GM21825 (cell line): ENCODE results near the gene TEX47.

ENCODE experiments used
- ATAC-seq: cut with Tn5 transposase; IDR thresholded peaks from one replicate; pipeline ENCODE4 v1.9.1; 2021; ENCODE audit warnings: mild to moderate bottlenecking, moderate library complexity; ENCODE audit not compliant: unreplicated experiment

TEX47 gene

GRCh38 chr7:88795553-88795952, at the start of gene TEX47:
TEX47 (minus strand) TSS chr7:88795737; CDS start chr7:88794942, 795 bp downstream.
- ATAC-seq = no peak

GRCh38 chr7:88845091-88845490, 49.6 kb upstream of the TEX47 start:
- no peak for ATAC-seq

GRCh38 chr7:88842201-88842600, 46.7 kb upstream of the TEX47 start:
- no peak for ATAC-seq

GRCh38 chr7:88835147-88835728, 39.7 kb upstream of the TEX47 start:
- ATAC-seq = peak; percentile 84

GRCh38 chr7:88826222-88826621, 30.7 kb upstream of the TEX47 start:
- no peak for ATAC-seq

GRCh38 chr7:88818552-88818951, 23.0 kb upstream of the TEX47 start:
- no peak for ATAC-seq

- no peak for ATAC-seq
These were observed 10.9 kb upstream of the TEX47 start for GRCh38 chr7:88806280-88807037.

GRCh38 chr7:88801046-88801445, 5.5 kb upstream of the TEX47 start:
- ATAC-seq = no peak

GRCh38 chr7:88792361-88792760, 3.2 kb downstream of the TEX47 start:
- ATAC-seq = no peak

- no peak for ATAC-seq
These were observed 3.6 kb downstream of the TEX47 start for GRCh38 chr7:88791891-88792290.

- no peak for ATAC-seq
These were observed 6.0 kb downstream of the TEX47 start for GRCh38 chr7:88789480-88790064.

- no peak for ATAC-seq
These were observed 7.8 kb downstream of the TEX47 start for GRCh38 chr7:88787777-88788176.

GRCh38 chr7:88775838-88776237, 19.7 kb downstream of the TEX47 start:
- no peak for ATAC-seq

GRCh38 chr7:88772776-88773175, 22.8 kb downstream of the TEX47 start:
- no peak for ATAC-seq

- ATAC-seq = no peak
These were observed 24.1 kb downstream of the TEX47 start for GRCh38 chr7:88771417-88771816.

GRCh38 chr7:88761779-88762178, 33.8 kb downstream of the TEX47 start:
- ATAC-seq = no peak

GRCh38 chr7:88760136-88760515, 35.4 kb downstream of the TEX47 start:
- ATAC-seq = no peak

GRCh38 chr7:88759230-88760135, 36.1 kb downstream of the TEX47 start, which contains the start of gene ZNF804B:
ZNF804B (plus strand) TSS chr7:88759700; CDS start chr7:88759977, 277 bp downstream.
- ATAC-seq = no peak

GRCh38 chr7:88758381-88759229, 36.9 kb downstream of the TEX47 start:
- no peak for ATAC-seq

GRCh38 chr7:88757371-88757770, 38.2 kb downstream of the TEX47 start:
- ATAC-seq = no peak
